Measurements from ENCODE around the gene MAP3K12. TPM values are rescaled to one million over a fixed set of nuclear protein-coding genes. Genes with fewer than 3 reads are reported as not detected.
"Not testable (repeated sequence)": the region's sequence is repeated elsewhere in the genome, so short reads cannot be mapped to it uniquely, and the experiment has no call there.

Gene MAP3K12
- polyA plus RNA-seq, 1 donor from 2014 or later: 82.0 TPM

DNA sequence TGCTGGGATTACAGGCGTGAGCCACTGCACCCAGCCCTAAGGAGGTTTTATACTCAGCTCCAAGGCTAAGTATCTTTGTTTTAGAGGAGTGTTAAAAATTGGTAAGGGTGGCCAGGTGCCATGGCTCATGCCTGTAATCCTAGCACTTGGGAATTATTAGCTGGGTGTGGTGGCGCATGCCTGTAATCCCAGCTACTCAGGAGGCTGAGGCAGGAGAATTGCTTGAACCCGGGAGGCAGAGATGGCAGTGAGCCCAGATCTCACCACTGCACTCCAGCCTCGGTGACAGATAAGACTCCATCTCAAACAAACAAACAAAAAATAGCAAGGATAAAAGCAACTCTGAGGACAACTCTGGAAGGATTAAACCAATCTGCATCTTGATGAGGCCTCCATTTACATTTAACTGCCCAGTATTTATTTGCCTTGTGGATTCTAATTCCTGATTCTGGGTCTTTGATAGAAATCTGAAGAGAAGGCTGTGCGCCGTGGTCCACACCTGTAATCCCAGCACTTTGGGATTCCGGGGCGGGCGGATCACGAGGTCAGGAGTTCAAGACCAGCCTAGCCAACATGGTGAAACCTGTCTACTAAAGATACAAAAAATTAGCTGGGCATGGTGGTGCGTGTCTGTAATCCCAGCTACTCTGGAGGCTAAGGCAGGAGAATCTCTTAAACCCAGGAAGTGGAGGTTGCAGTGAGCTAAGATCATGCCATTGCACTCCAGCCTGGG, 54.5 kb downstream of the MAP3K12 start:
- H3K9me2 ChIP-seq (ENCODE audit: insufficient read depth, low read length); H3K4me3 ChIP-seq (ENCODE audit: low read length); H4K20me1 ChIP-seq (ENCODE audit: insufficient read depth); H3K9me3 ChIP-seq (ENCODE audit: low read length); H3K27me3 ChIP-seq (ENCODE audit: insufficient read depth, low read depth, low read length); H3K79me2 ChIP-seq (replicated peaks; ENCODE audit: insufficient read depth, low read length); H3K27ac ChIP-seq (ENCODE audit: low read length); H2AFZ ChIP-seq (ENCODE audit: low read depth, low read length); H3K9ac ChIP-seq (ENCODE audit: low read length); H3K36me3 ChIP-seq (ENCODE audit: insufficient read depth, low read length); H3K4me2 ChIP-seq (ENCODE audit: low read length); H3F3A ChIP-seq (ENCODE audit: insufficient read depth, low read length, poor library complexity, severe bottlenecking): not testable (repeated sequence)

DNA sequence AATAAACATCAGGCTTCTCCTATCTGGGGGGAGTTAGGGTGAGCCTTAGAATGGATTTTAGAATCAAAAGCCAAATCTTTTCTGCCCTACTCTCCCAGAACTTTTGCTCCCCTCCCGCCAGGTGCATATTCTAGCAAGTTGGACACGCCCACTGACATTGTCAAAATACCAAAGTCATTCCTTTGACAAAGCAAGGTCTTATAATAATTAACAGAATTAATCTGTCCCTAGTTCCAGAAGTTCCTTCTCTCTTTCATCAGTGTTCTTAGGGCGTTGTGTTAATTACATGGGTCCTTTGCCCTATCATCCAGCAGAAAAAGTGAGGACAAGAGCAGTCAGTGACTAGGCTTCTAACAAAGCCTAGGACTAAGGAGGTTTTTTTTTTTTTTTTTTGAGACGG, 55.3 kb downstream of the MAP3K12 start:
- H3K27me3 ChIP-seq (ENCODE audit: insufficient read depth, low read depth, low read length): no peaks in the 10 kb centered on the region
- H4K20me1 ChIP-seq (ENCODE audit: insufficient read depth): no peaks in the 10 kb centered on the region
- no peak overlapping the region for H2AFZ ChIP-seq (ENCODE audit: low read depth, low read length)
- H3K9me2 ChIP-seq (ENCODE audit: insufficient read depth, low read length): no peaks in the 10 kb centered on the region
- no peak overlapping the region for H3K4me3 ChIP-seq (ENCODE audit: low read length)
- no peak overlapping the region for H3K4me2 ChIP-seq (ENCODE audit: low read length)
- H3K9ac ChIP-seq (ENCODE audit: low read length): no peak overlapping the region
- H3K9me3 ChIP-seq (ENCODE audit: low read length): no peaks in the 10 kb centered on the region
- no peaks in the 10 kb centered on the region for H3K36me3 ChIP-seq (ENCODE audit: insufficient read depth, low read length)
- peaks cover 4% of the 10 kb centered on the region for H3F3A ChIP-seq (ENCODE audit: insufficient read depth, low read length, poor library complexity, severe bottlenecking)
- TF ChIP-seq RAD21 (conservative IDR thresholded peaks at IDR 0.05) (no peak), SMC3 (conservative IDR thresholded peaks at IDR 0.05; ENCODE audit: poor library complexity) (no peak), TAF1 (IDR thresholded peaks at IDR 0.05; ENCODE audit: low read depth) (no peak), REST (IDR thresholded peaks at IDR 0.05; ENCODE audit: borderline replicate concordance) (no peak), EZH2 (IDR thresholded peaks at IDR 0.05; ENCODE audit: borderline replicate concordance, insufficient read depth, low read length, poor library complexity, severe bottlenecking) (no peak), EP300 (conservative IDR thresholded peaks at IDR 0.05; ENCODE audit: poor library complexity, severe bottlenecking) (no peak), POLR2AphosphoS5 (IDR thresholded peaks at IDR 0.05) (no peak)
- H3K27ac ChIP-seq (ENCODE audit: low read length): no peak overlapping the region
- H3K79me2 ChIP-seq (replicated peaks; ENCODE audit: insufficient read depth, low read length): no peaks in the 10 kb centered on the region

GRCh38 chr12:53441040-53441833, 58.0 kb downstream of the MAP3K12 start, which contains the start of gene PRR13:
TSS of gene PRR13 (plus strand) at chr12:53441734. CDS start at chr12:53442715, 981 bp downstream.
- no peaks in the 10 kb centered on the region for H3K79me2 ChIP-seq (replicated peaks; ENCODE audit: insufficient read depth, low read length)
- peak within 1 kb of the TSS; percentile 57 for H2AFZ ChIP-seq (ENCODE audit: low read depth, low read length)
- peaks cover 4% of the 10 kb centered on the region for H3F3A ChIP-seq (ENCODE audit: insufficient read depth, low read length, poor library complexity, severe bottlenecking)
- H3K9me3 ChIP-seq (ENCODE audit: low read length): no peaks in the 10 kb centered on the region
- no peak for TF ChIP-seq TAF1 (IDR thresholded peaks at IDR 0.05; ENCODE audit: low read depth)
- TF ChIP-seq RAD21 (conservative IDR thresholded peaks at IDR 0.05): peak; percentile 17
- TF ChIP-seq POLR2AphosphoS5 (IDR thresholded peaks at IDR 0.05): peak; percentile 59
- TF ChIP-seq MXI1 (conservative IDR thresholded peaks at IDR 0.05; ENCODE audit: poor library complexity, severe bottlenecking): peak; percentile 43
- peak within 1 kb of the TSS; percentile 70 for H3K4me3 ChIP-seq (ENCODE audit: low read length)
- no peaks in the 10 kb centered on the region for H3K36me3 ChIP-seq (ENCODE audit: insufficient read depth, low read length)
- no peaks in the 10 kb centered on the region for H3K9me2 ChIP-seq (ENCODE audit: insufficient read depth, low read length)
- peak within 1 kb of the TSS; percentile 36 for H3K27ac ChIP-seq (ENCODE audit: low read length)
- no peaks in the 10 kb centered on the region for H3K27me3 ChIP-seq (ENCODE audit: insufficient read depth, low read depth, low read length)
- peak within 1 kb of the TSS; percentile 55 for H3K9ac ChIP-seq (ENCODE audit: low read length)
- H3K4me2 ChIP-seq (ENCODE audit: low read length): peak within 1 kb of the TSS; percentile 52
- H4K20me1 ChIP-seq (ENCODE audit: insufficient read depth): no peaks in the 10 kb centered on the region

DNA sequence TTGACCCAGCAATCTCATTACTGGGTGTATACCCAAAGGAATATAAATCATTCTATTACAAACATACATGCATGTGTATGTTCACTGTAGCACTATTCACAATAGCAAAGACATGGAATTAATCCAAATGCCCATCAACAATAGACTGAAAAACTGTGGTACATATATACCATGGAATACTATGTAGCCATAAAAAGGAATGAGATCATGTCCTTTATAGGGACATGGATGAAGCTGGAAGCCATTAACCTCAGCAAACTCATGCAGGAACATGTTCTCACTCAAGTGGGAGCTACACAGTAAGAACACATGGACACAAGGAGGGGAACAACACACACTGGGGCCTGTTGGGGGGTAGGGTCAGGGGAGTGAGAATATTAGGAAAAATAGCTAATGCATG, 59.7 kb downstream of the MAP3K12 start:
- not testable (repeated sequence) for H2AFZ ChIP-seq (ENCODE audit: low read depth, low read length); H3K36me3 ChIP-seq (ENCODE audit: insufficient read depth, low read length); H3K27me3 ChIP-seq (ENCODE audit: insufficient read depth, low read depth, low read length); H3K9me2 ChIP-seq (ENCODE audit: insufficient read depth, low read length); H3K4me3 ChIP-seq (ENCODE audit: low read length); H4K20me1 ChIP-seq (ENCODE audit: insufficient read depth); H3K27ac ChIP-seq (ENCODE audit: low read length); H3K9ac ChIP-seq (ENCODE audit: low read length); H3K79me2 ChIP-seq (replicated peaks; ENCODE audit: insufficient read depth, low read length); H3K4me2 ChIP-seq (ENCODE audit: low read length); H3K9me3 ChIP-seq (ENCODE audit: low read length); H3F3A ChIP-seq (ENCODE audit: insufficient read depth, low read length, poor library complexity, severe bottlenecking)

- not testable (repeated sequence) for H3K36me3 ChIP-seq (ENCODE audit: insufficient read depth, low read length); H3K27me3 ChIP-seq (ENCODE audit: insufficient read depth, low read depth, low read length); H3K4me2 ChIP-seq (ENCODE audit: low read length); H3K9me3 ChIP-seq (ENCODE audit: low read length); H3K4me3 ChIP-seq (ENCODE audit: low read length); H2AFZ ChIP-seq (ENCODE audit: low read depth, low read length); H3K9me2 ChIP-seq (ENCODE audit: insufficient read depth, low read length); H4K20me1 ChIP-seq (ENCODE audit: insufficient read depth); H3K27ac ChIP-seq (ENCODE audit: low read length); H3K79me2 ChIP-seq (replicated peaks; ENCODE audit: insufficient read depth, low read length); H3F3A ChIP-seq (ENCODE audit: insufficient read depth, low read length, poor library complexity, severe bottlenecking); H3K9ac ChIP-seq (ENCODE audit: low read length)
Observed at GRCh38 chr12:53435326-53435725, 63.9 kb downstream of the MAP3K12 start.

All from neural cell (in vitro differentiated cells).